ENCODE measurements around the gene TMEM178B. TPM values are rescaled to one million over a fixed set of nuclear protein-coding genes. Genes with fewer than 3 reads are reported as not detected.

The TMEM178B gene
- total RNA-seq, 1 donor from 2014 or later = 49.8 TPM

- Mint-ChIP-seq H3K4me3 (ENCODE audit: unreplicated experiment) (no peak overlapping the region), H3K9me3 (ENCODE audit: unreplicated experiment) (peaks cover 3% of the 10 kb centered on the region), H3K27ac (ENCODE audit: unreplicated experiment) (no peak overlapping the region), H3K27me3 (ENCODE audit: unreplicated experiment) (no peaks in the 10 kb centered on the region), H3K4me1 (ENCODE audit: low read depth, unreplicated experiment) (peaks cover 1% of the 10 kb centered on the region), H3K36me3 (ENCODE audit: unreplicated experiment) (peaks cover 6% of the 10 kb centered on the region)
- no peak for TF ChIP-seq CTCF (IDR thresholded peaks at IDR 0.05; ENCODE audit: partially characterized antibody, unreplicated experiment)
- no peak for DNase-seq
Observed at GRCh38 chr7:141263508-141263907, 189.6 kb downstream of the TMEM178B start.

GRCh38 chr7:141263983-141264382 lies 190.1 kb downstream of the TMEM178B start:
- Mint-ChIP-seq H3K9me3 (ENCODE audit: unreplicated experiment) (peaks cover 3% of the 10 kb centered on the region), H3K27me3 (ENCODE audit: unreplicated experiment) (no peaks in the 10 kb centered on the region), H3K4me3 (ENCODE audit: unreplicated experiment) (no peak overlapping the region), H3K36me3 (ENCODE audit: unreplicated experiment) (peaks cover 2% of the 10 kb centered on the region), H3K4me1 (ENCODE audit: low read depth, unreplicated experiment) (peaks cover 1% of the 10 kb centered on the region), H3K27ac (ENCODE audit: unreplicated experiment) (no peak overlapping the region)
- TF ChIP-seq CTCF (IDR thresholded peaks at IDR 0.05; ENCODE audit: partially characterized antibody, unreplicated experiment) = no peak
- DNase-seq = no peak

GRCh38 chr7:141264511-141264910 lies 190.6 kb downstream of the TMEM178B start:
- no peak for TF ChIP-seq CTCF (IDR thresholded peaks at IDR 0.05; ENCODE audit: partially characterized antibody, unreplicated experiment)
- no peak overlapping the region for H3K4me3 Mint-ChIP-seq (ENCODE audit: unreplicated experiment)
- H3K4me1 Mint-ChIP-seq (ENCODE audit: low read depth, unreplicated experiment) = peaks cover 1% of the 10 kb centered on the region
- no peak overlapping the region for H3K27ac Mint-ChIP-seq (ENCODE audit: unreplicated experiment)
- H3K36me3 Mint-ChIP-seq (ENCODE audit: unreplicated experiment) = no peaks in the 10 kb centered on the region
- DNase-seq = no peak
- no peaks in the 10 kb centered on the region for H3K27me3 Mint-ChIP-seq (ENCODE audit: unreplicated experiment)
- peaks cover 3% of the 10 kb centered on the region for H3K9me3 Mint-ChIP-seq (ENCODE audit: unreplicated experiment)

- no peaks in the 10 kb centered on the region for H3K27me3 Mint-ChIP-seq (ENCODE audit: unreplicated experiment)
- TF ChIP-seq CTCF (IDR thresholded peaks at IDR 0.05; ENCODE audit: partially characterized antibody, unreplicated experiment) = no peak
- no peak overlapping the region for H3K4me3 Mint-ChIP-seq (ENCODE audit: unreplicated experiment)
- H3K4me1 Mint-ChIP-seq (ENCODE audit: low read depth, unreplicated experiment) = peaks cover 1% of the 10 kb centered on the region
- no peaks in the 10 kb centered on the region for H3K36me3 Mint-ChIP-seq (ENCODE audit: unreplicated experiment)
- no peak overlapping the region for H3K27ac Mint-ChIP-seq (ENCODE audit: unreplicated experiment)
- no peak for DNase-seq
- H3K9me3 Mint-ChIP-seq (ENCODE audit: unreplicated experiment) = peaks cover 3% of the 10 kb centered on the region
Observed at GRCh38 chr7:141265668-141266067, 191.8 kb downstream of the TMEM178B start.

GRCh38 chr7:141268614-141269013 lies 194.8 kb downstream of the TMEM178B start:
- no peak for DNase-seq
- H3K4me3 Mint-ChIP-seq (ENCODE audit: unreplicated experiment) = no peak overlapping the region
- TF ChIP-seq CTCF (IDR thresholded peaks at IDR 0.05; ENCODE audit: partially characterized antibody, unreplicated experiment) = no peak
- no peaks in the 10 kb centered on the region for H3K4me1 Mint-ChIP-seq (ENCODE audit: low read depth, unreplicated experiment)
- H3K27ac Mint-ChIP-seq (ENCODE audit: unreplicated experiment) = no peak overlapping the region
- no peaks in the 10 kb centered on the region for H3K36me3 Mint-ChIP-seq (ENCODE audit: unreplicated experiment)
- H3K27me3 Mint-ChIP-seq (ENCODE audit: unreplicated experiment) = no peaks in the 10 kb centered on the region
- H3K9me3 Mint-ChIP-seq (ENCODE audit: unreplicated experiment) = peaks cover 3% of the 10 kb centered on the region

Data from glutamatergic neuron (in vitro differentiated cells).